Karpas-422 (cell line): Measurements from ENCODE around the gene EPAS1. TPM values are rescaled to one million over a fixed set of nuclear protein-coding genes. Genes with fewer than 3 reads are reported as not detected.

Experiments used
- DNase-seq: peaks from one replicate; pipeline ENCODE4 v3.0.0-alpha.2; 2015
- H2AFZ ChIP-seq: fragments of 200-600 bp; sonication (generic); 2 replicates; pipeline ENCODE4 v1.6.1; 2014; ENCODE audit warnings: antibody characterized with exemption, low read length, mixed read lengths
- H3K27ac ChIP-seq: fragments of 200-600 bp; sonication (generic); 2 replicates; pipeline ENCODE4 v1.5.1; 2014; ENCODE audit warnings: mild to moderate bottlenecking, low read length, moderate library complexity
- H3K27me3 ChIP-seq: fragments of 200-600 bp; sonication (generic); 2 replicates; pipeline ENCODE4 v1.6.1; 2014; ENCODE audit warnings: low read length, mixed read lengths
- H3K36me3 ChIP-seq: fragments of 200-600 bp; sonication (generic); 2 replicates; pipeline ENCODE4 v1.6.1; 2014; ENCODE audit warnings: low read length, mixed read lengths; ENCODE audit not compliant: insufficient read depth
- H3K4me1 ChIP-seq: fragments of 200-600 bp; sonication (generic); 2 replicates; pipeline ENCODE4 v1.6.1; 2014; ENCODE audit warnings: mild to moderate bottlenecking, low read length, mixed read lengths
- H3K4me2 ChIP-seq: fragments of 200-600 bp; sonication (generic); 2 replicates; pipeline ENCODE4 v1.6.1; 2014; ENCODE audit warnings: low read length, low read depth, mild to moderate bottlenecking; ENCODE audit not compliant: poor library complexity, severe bottlenecking
- H3K4me3 ChIP-seq: fragments of 200-600 bp; sonication (generic); 2 replicates; pipeline ENCODE4 v1.5.1; 2014; ENCODE audit warnings: mild to moderate bottlenecking, antibody characterized with exemption, low read length, mixed read lengths
- H3K79me2 ChIP-seq: fragments of 200-600 bp; sonication (generic); 2 replicates; pipeline ENCODE4 v1.6.1; 2014; ENCODE audit warnings: mild to moderate bottlenecking, low read length, mixed read lengths
- H3K9ac ChIP-seq: fragments of 200-600 bp; sonication (generic); 2 replicates; pipeline ENCODE4 v1.6.0; 2014; ENCODE audit warnings: low read length
- H3K9me2 ChIP-seq: fragments of 200-600 bp; sonication (generic), shearing (Covaris generic); replicated peaks from 2 replicates; pipeline ENCODE4 v1.6.0; 2014; ENCODE audit warnings: mild to moderate bottlenecking, low read length, moderate library complexity; ENCODE audit not compliant: insufficient read depth
- H3K9me3 ChIP-seq: fragments of 300-700, 200-600 bp; sonication (generic); 2 replicates; pipeline ENCODE4 v1.6.1; 2014; ENCODE audit warnings: low read length, mixed read lengths
- H4K20me1 ChIP-seq: fragments of 200-600 bp; sonication (generic); 2 replicates; pipeline ENCODE4 v1.6.1; 2014; ENCODE audit warnings: mild to moderate bottlenecking, antibody characterized with exemption, low read length, low read depth; ENCODE audit not compliant: insufficient read depth
- total RNA-seq: library from RNA; depleted of rRNA; stranded (reverse); fragments of >200 nt; shearing (Covaris generic); gene quantifications from 2 replicates; pipeline ENCODE4 v1.2.3, GENCODE V29; 2014; ENCODE audit warnings: low replicate concordance

Gene EPAS1
- total RNA-seq, 1 experiment from 2014 or later = not detected

- no peaks in the 10 kb centered on the region for H4K20me1 ChIP-seq
- DNase-seq = no peak
- no peaks in the 10 kb centered on the region for H3K79me2 ChIP-seq
- H3K4me3 ChIP-seq = no peak overlapping the region
- H3K27me3 ChIP-seq = no peaks in the 10 kb centered on the region
- no peak overlapping the region for H3K9ac ChIP-seq
- H3K9me3 ChIP-seq = no peaks in the 10 kb centered on the region
- H3K4me2 ChIP-seq = no peak overlapping the region
- H3K36me3 ChIP-seq = no peaks in the 10 kb centered on the region
- H3K4me1 ChIP-seq = peaks cover 6% of the 10 kb centered on the region
- H3K27ac ChIP-seq = no peak overlapping the region
- H3K9me2 ChIP-seq = no peaks in the 10 kb centered on the region
- H2AFZ ChIP-seq = no peak overlapping the region
Observed at GRCh38 chr2:46314065-46314835, 17.0 kb downstream of the EPAS1 start.

GRCh38 chr2:46315103-46315890 lies 18.1 kb downstream of the EPAS1 start:
- no peaks in the 10 kb centered on the region for H4K20me1 ChIP-seq
- H3K9ac ChIP-seq = no peak overlapping the region
- H3K27me3 ChIP-seq = no peaks in the 10 kb centered on the region
- no peaks in the 10 kb centered on the region for H3K9me3 ChIP-seq
- H3K27ac ChIP-seq = no peak overlapping the region
- no peaks in the 10 kb centered on the region for H3K9me2 ChIP-seq
- H3K36me3 ChIP-seq = no peaks in the 10 kb centered on the region
- no peak overlapping the region for H2AFZ ChIP-seq
- no peak overlapping the region for H3K4me3 ChIP-seq
- no peak for DNase-seq
- H3K4me1 ChIP-seq = peaks cover 6% of the 10 kb centered on the region
- H3K4me2 ChIP-seq = no peak overlapping the region
- H3K79me2 ChIP-seq = no peaks in the 10 kb centered on the region

DNA sequence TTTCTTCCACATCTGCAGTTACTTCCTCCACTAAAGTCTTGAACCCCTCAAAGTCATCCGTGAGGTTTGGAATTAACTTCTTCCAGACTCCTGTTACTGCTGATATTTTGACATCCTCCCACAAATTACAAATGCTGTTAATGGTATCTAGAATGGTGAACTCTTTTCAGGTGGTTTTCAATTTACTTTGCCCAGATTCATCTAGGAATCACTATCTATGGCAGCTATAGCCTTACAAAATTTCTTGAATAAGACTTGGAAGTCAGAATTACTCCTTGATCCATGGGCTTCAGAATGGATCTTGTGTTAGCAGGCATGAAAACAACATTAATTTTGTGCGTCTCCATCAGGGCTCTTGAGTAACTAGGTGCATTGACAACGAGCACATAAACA lies 19.9 kb downstream of the EPAS1 start:
- Histone ChIP-seq H3K9me3 (no peaks in the 10 kb centered on the region), H3K9me2 (no peaks in the 10 kb centered on the region), H3K9ac (no peak overlapping the region), H2AFZ (no peak overlapping the region), H3K27me3 (no peaks in the 10 kb centered on the region), H3K27ac (no peak overlapping the region), H4K20me1 (no peaks in the 10 kb centered on the region), H3K36me3 (no peaks in the 10 kb centered on the region), H3K4me1 (peaks cover 6% of the 10 kb centered on the region), H3K4me2 (no peak overlapping the region), H3K79me2 (no peaks in the 10 kb centered on the region), H3K4me3 (no peak overlapping the region)
- DNase-seq = no peak

- H3K9me3 ChIP-seq = no peaks in the 10 kb centered on the region
- no peak overlapping the region for H3K27ac ChIP-seq
- H3K79me2 ChIP-seq = no peaks in the 10 kb centered on the region
- no peaks in the 10 kb centered on the region for H3K27me3 ChIP-seq
- H3K4me1 ChIP-seq = peaks cover 6% of the 10 kb centered on the region
- no peak overlapping the region for H3K9ac ChIP-seq
- H3K36me3 ChIP-seq = no peaks in the 10 kb centered on the region
- no peaks in the 10 kb centered on the region for H3K9me2 ChIP-seq
- H2AFZ ChIP-seq = no peak overlapping the region
- no peak for DNase-seq
- no peaks in the 10 kb centered on the region for H4K20me1 ChIP-seq
- no peak overlapping the region for H3K4me3 ChIP-seq
- no peak overlapping the region for H3K4me2 ChIP-seq
Observed at GRCh38 chr2:46318579-46319460, 21.6 kb downstream of the EPAS1 start.

GRCh38 chr2:46319711-46320110 lies 22.5 kb downstream of the EPAS1 start:
- no peaks in the 10 kb centered on the region for H3K9me3 ChIP-seq
- H3K9ac ChIP-seq = no peak overlapping the region

DNA sequence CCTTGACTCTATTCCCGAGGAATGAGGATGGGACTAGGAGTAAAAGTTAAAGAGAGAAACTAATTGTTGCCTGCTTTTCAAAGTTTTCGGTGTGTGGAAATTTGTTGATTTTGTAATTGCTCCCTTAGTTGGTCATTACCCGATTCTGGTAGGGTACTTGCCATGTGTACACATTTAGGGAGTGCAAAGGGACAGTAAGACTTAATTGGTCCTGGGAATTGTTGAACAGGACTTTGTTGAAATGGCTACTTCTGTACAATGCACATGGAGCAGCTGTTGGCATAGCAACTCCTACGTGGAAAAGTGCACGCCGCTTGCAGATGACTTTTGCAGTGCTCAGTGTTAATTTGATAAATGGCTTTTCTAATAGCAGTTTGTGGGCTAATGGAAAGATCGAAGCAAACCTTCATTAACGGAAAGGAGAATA lies 22.9 kb downstream of the EPAS1 start:
- no peak for DNase-seq
- Histone ChIP-seq H2AFZ (no peak overlapping the region), H3K9ac (no peak overlapping the region), H3K79me2 (no peaks in the 10 kb centered on the region), H3K27ac (no peak overlapping the region), H3K4me1 (peaks cover 6% of the 10 kb centered on the region), H3K4me2 (no peak overlapping the region), H4K20me1 (no peaks in the 10 kb centered on the region), H3K4me3 (no peak overlapping the region), H3K9me3 (no peaks in the 10 kb centered on the region), H3K27me3 (no peaks in the 10 kb centered on the region), H3K36me3 (no peaks in the 10 kb centered on the region), H3K9me2 (no peaks in the 10 kb centered on the region)

More at GRCh38 chr2:46319711-46320110, 22.5 kb downstream of the EPAS1 start:
- Histone ChIP-seq H3K4me3 (no peak overlapping the region), H4K20me1 (no peaks in the 10 kb centered on the region), H3K4me1 (peaks cover 6% of the 10 kb centered on the region), H3K79me2 (no peaks in the 10 kb centered on the region), H3K36me3 (no peaks in the 10 kb centered on the region), H3K27me3 (no peaks in the 10 kb centered on the region), H3K4me2 (no peak overlapping the region), H2AFZ (no peak overlapping the region), H3K9me2 (no peaks in the 10 kb centered on the region), H3K27ac (no peak overlapping the region)
- no peak for DNase-seq

DNA sequence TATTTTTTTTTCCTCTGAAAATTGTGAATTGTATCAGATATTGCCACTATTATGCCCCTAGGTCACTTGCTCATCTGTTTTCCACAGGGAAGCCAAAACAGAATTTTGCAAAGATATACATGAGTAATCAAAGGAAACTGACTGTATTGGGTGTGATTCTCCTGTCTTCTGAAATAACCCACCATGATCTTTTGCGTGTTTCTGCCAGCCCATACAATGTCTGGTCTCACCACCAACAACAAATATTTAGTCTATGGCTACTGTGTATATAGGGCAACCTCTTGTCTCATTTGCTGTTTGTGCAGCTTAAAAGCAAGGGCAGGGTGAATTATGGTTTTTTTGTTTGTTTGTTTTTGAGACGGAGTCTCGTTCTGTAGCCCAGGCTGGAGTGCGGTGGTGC lies 26.5 kb downstream of the EPAS1 start:
- H3K4me3 ChIP-seq = no peak overlapping the region
- no peak overlapping the region for H3K4me2 ChIP-seq
- peaks cover 1% of the 10 kb centered on the region; the same call in 1 of the 2 replicates for H3K4me1 ChIP-seq
- no peak overlapping the region for H3K27ac ChIP-seq
- no peaks in the 10 kb centered on the region for H3K9me3 ChIP-seq
- no peaks in the 10 kb centered on the region for H4K20me1 ChIP-seq
- no peak overlapping the region for H2AFZ ChIP-seq
- H3K9ac ChIP-seq = no peak overlapping the region
- no peaks in the 10 kb centered on the region for H3K9me2 ChIP-seq
- no peaks in the 10 kb centered on the region for H3K27me3 ChIP-seq
- H3K79me2 ChIP-seq = no peaks in the 10 kb centered on the region
- H3K36me3 ChIP-seq = no peaks in the 10 kb centered on the region
- DNase-seq = no peak
